ENCODE data around the gene MEPCE.

MEPCE gene

GRCh38 chr7:100478958-100479660 lies 49.5 kb downstream of the MEPCE start, which contains the start of gene TSC22D4 (continued):
- TF ChIP-seq ZIC2 (tag by site-specific recombination; IDR thresholded peaks at IDR 0.05) = peak; percentile 99
- no peak for TF ChIP-seq ZNF548 (tag by site-specific recombination; IDR thresholded peaks at IDR 0.05)
- TF ChIP-seq ZNF280D (tag by site-specific recombination; IDR thresholded peaks at IDR 0.05) = no peak
- TF ChIP-seq ZNF660 (tag by site-specific recombination; IDR thresholded peaks at IDR 0.05) = peak; percentile 94; the same call in 1 of the 2 replicates
- TF ChIP-seq ZNF624 (tag by site-specific recombination; IDR thresholded peaks at IDR 0.05) = no peak
- TF ChIP-seq, protein P1, sequence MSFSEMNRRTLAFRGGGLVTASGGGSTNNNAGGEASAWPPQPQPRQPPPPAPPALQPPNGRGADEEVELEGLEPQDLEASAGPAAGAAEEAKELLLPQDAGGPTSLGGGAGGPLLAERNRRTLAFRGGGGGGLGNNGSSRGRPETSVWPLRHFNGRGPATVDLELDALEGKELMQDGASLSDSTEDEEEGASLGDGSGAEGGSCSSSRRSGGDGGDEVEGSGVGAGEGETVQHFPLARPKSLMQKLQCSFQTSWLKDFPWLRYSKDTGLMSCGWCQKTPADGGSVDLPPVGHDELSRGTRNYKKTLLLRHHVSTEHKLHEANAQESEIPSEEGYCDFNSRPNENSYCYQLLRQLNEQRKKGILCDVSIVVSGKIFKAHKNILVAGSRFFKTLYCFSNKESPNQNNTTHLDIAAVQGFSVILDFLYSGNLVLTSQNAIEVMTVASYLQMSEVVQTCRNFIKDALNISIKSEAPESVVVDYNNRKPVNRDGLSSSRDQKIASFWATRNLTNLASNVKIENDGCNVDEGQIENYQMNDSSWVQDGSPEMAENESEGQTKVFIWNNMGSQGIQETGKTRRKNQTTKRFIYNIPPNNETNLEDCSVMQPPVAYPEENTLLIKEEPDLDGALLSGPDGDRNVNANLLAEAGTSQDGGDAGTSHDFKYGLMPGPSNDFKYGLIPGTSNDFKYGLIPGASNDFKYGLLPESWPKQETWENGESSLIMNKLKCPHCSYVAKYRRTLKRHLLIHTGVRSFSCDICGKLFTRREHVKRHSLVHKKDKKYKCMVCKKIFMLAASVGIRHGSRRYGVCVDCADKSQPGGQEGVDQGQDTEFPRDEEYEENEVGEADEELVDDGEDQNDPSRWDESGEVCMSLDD (tag by site-specific recombination; IDR thresholded peaks at IDR 0.05) = peak; percentile 96
- no peak for TF ChIP-seq ZNF555 (tag by site-specific recombination; conservative IDR thresholded peaks at IDR 0.05)
- TF ChIP-seq, protein P2, sequence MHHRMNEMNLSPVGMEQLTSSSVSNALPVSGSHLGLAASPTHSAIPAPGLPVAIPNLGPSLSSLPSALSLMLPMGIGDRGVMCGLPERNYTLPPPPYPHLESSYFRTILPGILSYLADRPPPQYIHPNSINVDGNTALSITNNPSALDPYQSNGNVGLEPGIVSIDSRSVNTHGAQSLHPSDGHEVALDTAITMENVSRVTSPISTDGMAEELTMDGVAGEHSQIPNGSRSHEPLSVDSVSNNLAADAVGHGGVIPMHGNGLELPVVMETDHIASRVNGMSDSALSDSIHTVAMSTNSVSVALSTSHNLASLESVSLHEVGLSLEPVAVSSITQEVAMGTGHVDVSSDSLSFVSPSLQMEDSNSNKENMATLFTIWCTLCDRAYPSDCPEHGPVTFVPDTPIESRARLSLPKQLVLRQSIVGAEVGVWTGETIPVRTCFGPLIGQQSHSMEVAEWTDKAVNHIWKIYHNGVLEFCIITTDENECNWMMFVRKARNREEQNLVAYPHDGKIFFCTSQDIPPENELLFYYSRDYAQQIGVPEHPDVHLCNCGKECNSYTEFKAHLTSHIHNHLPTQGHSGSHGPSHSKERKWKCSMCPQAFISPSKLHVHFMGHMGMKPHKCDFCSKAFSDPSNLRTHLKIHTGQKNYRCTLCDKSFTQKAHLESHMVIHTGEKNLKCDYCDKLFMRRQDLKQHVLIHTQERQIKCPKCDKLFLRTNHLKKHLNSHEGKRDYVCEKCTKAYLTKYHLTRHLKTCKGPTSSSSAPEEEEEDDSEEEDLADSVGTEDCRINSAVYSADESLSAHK (tag by site-specific recombination; IDR thresholded peaks at IDR 0.05) = peak; percentile 87
- no peak for TF ChIP-seq ZNF26 (tag by site-specific recombination; IDR thresholded peaks at IDR 0.05)
- TF ChIP-seq, protein P3, sequence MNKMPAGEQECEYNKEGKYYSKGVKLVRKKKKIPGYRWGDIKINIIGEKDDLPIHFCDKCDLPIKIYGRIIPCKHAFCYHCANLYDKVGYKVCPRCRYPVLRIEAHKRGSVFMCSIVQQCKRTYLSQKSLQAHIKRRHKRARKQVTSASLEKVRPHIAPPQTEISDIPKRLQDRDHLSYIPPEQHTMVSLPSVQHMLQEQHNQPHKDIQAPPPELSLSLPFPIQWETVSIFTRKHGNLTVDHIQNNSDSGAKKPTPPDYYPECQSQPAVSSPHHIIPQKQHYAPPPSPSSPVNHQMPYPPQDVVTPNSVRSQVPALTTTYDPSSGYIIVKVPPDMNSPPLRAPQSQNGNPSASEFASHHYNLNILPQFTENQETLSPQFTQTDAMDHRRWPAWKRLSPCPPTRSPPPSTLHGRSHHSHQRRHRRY (tag by site-specific recombination; IDR thresholded peaks at IDR 0.05) = no peak
- TF ChIP-seq BCL11A (tag by site-specific recombination; IDR thresholded peaks at IDR 0.05; ENCODE audit: low read depth) = peak; percentile 21
- no peak for TF ChIP-seq ZNF585B (tag by site-specific recombination; IDR thresholded peaks at IDR 0.05)
- no peak for TF ChIP-seq ZNF677 (tag by site-specific recombination; IDR thresholded peaks at IDR 0.05)
- TF ChIP-seq ZNF175 (tag by site-specific recombination; IDR thresholded peaks at IDR 0.05) = no peak
- TF ChIP-seq KLF17 (tag by site-specific recombination; IDR thresholded peaks at IDR 0.05) = peak; percentile 93
- peak; percentile 83 for TF ChIP-seq ZNF76 (tag by site-specific recombination; IDR thresholded peaks at IDR 0.05; ENCODE audit: borderline replicate concordance, low read depth)
- TF ChIP-seq OVOL3 (tag by site-specific recombination; IDR thresholded peaks at IDR 0.05) = no peak
- TF ChIP-seq ZNF394 (tag by site-specific recombination; IDR thresholded peaks at IDR 0.05; ENCODE audit: borderline replicate concordance) = peak; percentile 76; the same call in 1 of the 2 replicates
- no peak for TF ChIP-seq ZNF596 (tag by site-specific recombination; IDR thresholded peaks at IDR 0.05)
- TF ChIP-seq SCRT2 (tag by site-specific recombination; IDR thresholded peaks at IDR 0.05) = peak; percentile 89
- no peak for TF ChIP-seq ZFP3 (tag by site-specific recombination; IDR thresholded peaks at IDR 0.05; ENCODE audit: low read depth)
- no peak for TF ChIP-seq ZFP41 (tag by site-specific recombination; IDR thresholded peaks at IDR 0.05; ENCODE audit: borderline replicate concordance)
- TF ChIP-seq BCL11B (tag by site-specific recombination; IDR thresholded peaks at IDR 0.05; ENCODE audit: low read depth) = peak; percentile 93
- TF ChIP-seq ZNF658 (tag by site-specific recombination; IDR thresholded peaks at IDR 0.05) = no peak
- TF ChIP-seq ZNF114 (tag by site-specific recombination; IDR thresholded peaks at IDR 0.05) = no peak
- peak; percentile 83 for TF ChIP-seq ZNF843 (tag by site-specific recombination; IDR thresholded peaks at IDR 0.05)
- TF ChIP-seq, protein P4, sequence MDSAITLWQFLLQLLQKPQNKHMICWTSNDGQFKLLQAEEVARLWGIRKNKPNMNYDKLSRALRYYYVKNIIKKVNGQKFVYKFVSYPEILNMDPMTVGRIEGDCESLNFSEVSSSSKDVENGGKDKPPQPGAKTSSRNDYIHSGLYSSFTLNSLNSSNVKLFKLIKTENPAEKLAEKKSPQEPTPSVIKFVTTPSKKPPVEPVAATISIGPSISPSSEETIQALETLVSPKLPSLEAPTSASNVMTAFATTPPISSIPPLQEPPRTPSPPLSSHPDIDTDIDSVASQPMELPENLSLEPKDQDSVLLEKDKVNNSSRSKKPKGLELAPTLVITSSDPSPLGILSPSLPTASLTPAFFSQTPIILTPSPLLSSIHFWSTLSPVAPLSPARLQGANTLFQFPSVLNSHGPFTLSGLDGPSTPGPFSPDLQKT (IDR thresholded peaks at IDR 0.05; ENCODE audit: borderline replicate concordance, low read depth, low read length) = no peak

All from HEK293 (cell line).